H54 (cell line): ENCODE data around the gene DCTN2.
"Not testable (repeated sequence)": the region's sequence is repeated elsewhere in the genome, so short reads cannot be mapped to it uniquely, and the experiment has no call there.

ENCODE experiments used
- DNase-seq: peaks from one replicate; pipeline ENCODE4 v3.0.0; 2011; ENCODE audit warnings: low spot score, mixed read lengths; ENCODE audit not compliant: insufficient read length
- FAIRE-seq: peaks from 3 replicates; lab custom pipeline; 2011; peaks lifted over from hg19 to GRCh38; lab: Jason Lieb, UNC
- POLR2A ChIP-seq: IDR thresholded peaks from 2 replicates; pipeline ENCODE4 v1.6.1; 2011; ENCODE audit warnings: low read depth, mild to moderate bottlenecking, low read length

DCTN2 gene

DNA sequence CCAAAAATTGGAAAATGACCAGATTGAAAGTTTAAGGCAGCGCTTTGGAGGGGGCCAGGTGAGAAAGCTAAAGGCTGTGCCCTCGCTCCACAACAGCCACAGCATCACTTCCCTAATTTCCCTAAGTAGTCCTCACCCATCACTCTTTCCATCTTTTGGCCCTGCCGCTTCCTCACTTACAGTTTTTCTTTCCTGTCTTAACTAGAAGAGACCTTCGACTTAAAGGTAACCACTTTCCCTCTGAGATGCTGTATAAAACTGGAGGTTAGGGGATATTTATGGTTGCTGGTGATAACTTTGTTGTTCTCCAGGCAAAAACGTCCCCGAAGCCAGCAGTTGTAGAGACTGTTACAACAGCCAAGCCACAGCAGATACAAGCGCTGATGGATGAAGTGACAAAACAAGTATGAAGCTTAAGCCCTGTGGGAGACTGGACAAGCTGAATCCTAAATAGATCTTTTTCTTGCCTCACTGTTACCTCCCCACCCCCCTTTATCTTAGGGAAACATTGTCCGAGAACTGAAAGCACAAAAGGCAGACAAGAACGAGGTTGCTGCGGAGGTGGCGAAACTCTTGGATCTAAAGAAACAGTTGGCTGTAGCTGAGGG lies 31.0 kb downstream of the DCTN2 start:
- no peak for TF ChIP-seq POLR2A
- FAIRE-seq = no peak
- no peak for DNase-seq

DNA sequence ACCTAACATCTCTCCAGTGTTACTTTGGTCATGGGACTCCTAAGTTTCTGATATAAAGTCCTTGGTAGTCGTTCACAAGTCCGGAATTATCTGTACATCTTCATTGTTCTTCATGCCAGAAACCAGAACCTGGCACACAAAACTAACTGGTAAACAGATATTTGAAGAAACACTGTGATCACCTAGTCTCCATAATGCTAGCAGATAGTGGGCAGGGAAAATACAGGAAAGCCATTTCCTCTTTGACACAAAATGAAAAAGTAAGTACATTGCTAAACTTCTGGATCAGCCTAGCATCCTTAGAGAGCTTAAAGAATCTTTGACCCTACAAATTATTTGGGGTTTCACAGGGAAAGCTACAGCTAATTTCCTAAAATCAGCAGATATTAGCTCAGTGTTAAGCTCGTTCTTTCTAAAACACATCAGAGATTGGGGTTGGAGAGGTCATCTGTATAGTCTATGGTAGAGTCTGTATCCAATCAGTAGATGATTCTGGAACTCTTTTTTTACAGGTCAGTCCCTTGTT lies 31.5 kb downstream of the DCTN2 start:
- DNase-seq (no peak), FAIRE-seq (no peak)
- TF ChIP-seq POLR2A = no peak

DNA sequence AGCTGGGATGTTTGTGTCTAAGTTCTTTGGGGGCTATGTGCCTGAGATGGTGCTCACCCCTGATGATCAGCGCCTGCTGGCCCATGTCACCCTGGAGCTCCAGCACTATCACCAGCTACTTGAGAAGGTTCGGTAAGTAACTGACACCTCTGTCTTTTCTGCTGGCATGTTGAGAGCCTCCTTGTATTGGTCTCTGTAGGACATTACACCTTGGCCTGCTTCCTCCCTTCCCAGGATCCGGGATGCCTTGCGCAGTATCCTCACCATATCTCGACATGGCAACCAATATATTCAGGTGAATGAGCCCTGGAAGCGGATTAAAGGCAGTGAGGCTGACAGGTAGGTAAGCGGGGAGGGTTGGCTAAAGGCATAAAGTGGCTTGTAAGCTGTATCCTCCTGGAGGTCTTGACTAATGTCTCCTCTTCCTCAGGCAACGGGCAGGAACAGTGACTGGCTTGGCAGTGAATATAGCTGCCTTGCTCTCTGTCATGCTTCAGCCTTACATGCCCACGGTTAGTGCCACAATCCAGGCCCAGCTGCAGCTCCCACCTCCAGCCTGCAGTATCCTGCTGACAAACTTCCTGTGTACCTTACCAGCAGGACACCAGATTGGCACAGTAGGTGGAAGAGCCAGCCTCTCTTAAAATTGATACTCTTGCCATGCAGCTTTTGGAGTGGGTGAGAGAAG lies 32.1 kb downstream of the DCTN2 start:
- FAIRE-seq (no peak), DNase-seq (no peak)
- TF ChIP-seq POLR2A = no peak

DNA sequence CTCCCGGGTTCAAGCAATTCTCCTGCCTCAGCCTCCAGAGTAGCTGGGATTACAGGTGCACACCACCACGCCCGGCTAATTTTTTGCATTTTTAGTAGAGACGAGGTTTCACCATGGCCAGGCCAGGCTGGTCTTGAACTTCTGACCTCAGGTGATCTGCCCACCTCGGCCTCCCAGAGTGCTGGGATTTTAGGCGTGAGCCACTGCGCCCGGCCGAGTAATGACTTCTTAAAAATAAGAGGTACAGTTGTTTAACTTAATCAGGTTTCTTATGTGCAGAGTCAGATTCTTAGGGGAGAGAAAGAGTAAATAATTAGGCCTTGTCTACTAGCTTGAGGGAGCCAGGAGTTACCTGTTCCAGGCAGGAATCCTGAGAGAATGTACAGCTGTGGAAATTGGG lies 32.7 kb downstream of the DCTN2 start:
- DNase-seq, FAIRE-seq: not testable (repeated sequence)

DNA sequence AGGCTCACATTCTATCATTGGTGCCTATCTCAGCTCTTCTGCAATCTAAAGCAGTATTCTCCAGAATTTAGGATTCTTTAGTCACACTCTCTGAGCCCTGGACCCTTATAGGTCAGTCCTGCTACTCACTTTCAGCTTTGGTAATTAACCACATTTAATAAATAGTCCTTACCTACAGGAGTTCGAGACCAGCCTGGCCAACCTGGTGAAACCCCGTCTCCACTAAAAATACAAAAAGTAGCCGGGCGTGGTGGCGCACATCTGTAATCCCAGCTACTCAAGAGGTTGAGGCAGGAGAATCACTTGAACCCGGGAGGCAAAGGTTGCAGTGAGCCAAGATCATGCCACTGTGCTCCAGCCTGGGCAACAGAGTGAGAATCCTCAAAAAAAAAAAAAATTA lies 33.3 kb downstream of the DCTN2 start:
- FAIRE-seq, DNase-seq: not testable (repeated sequence)

DNA sequence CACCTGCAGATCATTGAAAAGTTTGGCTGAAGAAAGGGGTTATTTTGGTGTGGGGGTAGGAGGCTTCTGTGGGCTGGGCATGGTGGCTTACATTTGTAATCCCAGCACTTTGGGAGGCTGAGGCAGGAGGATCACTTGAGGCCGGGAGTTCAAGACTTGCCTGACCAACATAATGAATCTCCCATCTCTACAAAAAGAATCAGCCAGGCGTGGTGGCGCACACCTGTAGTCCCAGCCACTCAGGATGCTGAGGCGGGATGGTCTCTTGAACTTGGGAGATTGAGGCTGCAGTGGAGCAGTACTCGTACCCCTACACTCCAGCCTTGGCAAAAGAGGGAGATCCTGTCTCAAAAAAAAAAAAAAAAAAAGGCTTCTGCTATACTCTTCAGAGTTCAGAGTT lies 33.7 kb downstream of the DCTN2 start:
- TF ChIP-seq POLR2A = no peak
- DNase-seq = no peak
- no peak for FAIRE-seq

DNA sequence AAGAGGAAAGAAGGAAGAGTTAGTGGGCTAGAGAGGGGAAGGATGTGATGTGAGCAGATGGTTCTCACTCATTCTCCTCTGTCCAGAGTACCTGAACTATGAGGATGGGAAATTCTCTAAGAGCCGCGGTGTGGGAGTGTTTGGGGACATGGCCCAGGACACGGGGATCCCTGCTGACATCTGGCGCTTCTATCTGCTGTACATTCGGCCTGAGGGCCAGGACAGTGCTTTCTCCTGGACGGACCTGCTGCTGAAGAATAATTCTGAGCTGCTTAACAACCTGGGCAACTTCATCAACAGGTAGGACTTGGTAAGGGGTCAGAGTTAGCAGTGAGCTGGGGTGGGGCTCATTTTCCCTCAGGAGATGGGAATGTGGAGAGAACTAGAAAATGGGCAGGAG lies 34.3 kb downstream of the DCTN2 start:
- FAIRE-seq = no peak
- no peak for DNase-seq
- TF ChIP-seq POLR2A = no peak

DNA sequence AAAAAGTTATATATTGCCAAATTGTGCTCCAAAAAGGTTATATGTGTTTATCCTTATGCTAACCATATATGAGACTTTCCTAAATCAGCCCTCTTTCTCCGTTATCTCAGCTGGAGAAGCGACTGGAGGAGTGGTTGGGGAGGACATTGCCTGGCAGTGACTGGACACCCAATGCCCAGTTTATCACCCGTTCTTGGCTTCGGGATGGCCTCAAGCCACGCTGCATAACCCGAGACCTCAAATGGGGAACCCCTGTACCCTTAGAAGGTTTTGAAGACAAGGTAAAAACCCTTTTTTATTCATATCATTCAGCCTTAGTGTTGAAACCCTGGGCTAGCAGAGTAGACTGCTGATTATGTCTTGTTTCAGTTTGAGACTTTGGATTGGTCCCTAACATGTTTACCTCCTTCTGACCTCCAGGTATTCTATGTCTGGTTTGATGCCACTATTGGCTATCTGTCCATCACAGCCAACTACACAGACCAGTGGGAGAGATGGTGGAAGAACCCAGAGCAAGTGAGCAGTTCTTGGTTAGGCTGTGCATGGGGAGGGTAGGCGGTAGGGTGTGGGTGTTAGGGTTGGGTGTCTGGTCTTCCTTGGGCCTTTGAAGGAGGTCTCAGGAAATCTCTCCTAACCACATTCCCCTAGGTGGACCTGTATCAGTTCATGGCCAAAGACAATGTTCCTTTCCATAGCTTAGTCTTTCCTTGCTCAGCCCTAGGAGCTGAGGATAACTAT lies 35.2 kb downstream of the DCTN2 start:
- DNase-seq (no peak), FAIRE-seq (no peak)
- no peak for TF ChIP-seq POLR2A

DNA sequence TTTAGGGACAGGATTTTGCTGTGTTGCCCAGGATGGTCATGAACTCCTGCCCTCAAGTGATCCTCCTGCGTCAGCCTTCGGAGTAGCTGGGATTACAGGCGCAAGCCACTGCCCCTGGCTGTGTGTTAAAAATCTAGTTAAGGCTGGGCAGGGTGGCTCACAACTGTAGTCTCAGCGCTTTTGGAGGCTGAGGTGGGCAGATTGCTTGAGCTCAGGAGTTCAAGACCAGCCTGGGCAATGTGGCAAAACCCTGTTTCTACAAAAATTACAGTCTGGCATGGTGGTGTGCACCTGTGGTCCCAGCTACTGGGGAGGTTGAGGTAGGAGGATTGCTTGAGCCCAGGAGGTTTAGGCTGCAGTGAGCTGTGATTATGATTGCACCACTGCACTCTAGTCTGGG lies 35.8 kb downstream of the DCTN2 start:
- FAIRE-seq (no peak), DNase-seq (no peak)
- TF ChIP-seq POLR2A = no peak

DNA sequence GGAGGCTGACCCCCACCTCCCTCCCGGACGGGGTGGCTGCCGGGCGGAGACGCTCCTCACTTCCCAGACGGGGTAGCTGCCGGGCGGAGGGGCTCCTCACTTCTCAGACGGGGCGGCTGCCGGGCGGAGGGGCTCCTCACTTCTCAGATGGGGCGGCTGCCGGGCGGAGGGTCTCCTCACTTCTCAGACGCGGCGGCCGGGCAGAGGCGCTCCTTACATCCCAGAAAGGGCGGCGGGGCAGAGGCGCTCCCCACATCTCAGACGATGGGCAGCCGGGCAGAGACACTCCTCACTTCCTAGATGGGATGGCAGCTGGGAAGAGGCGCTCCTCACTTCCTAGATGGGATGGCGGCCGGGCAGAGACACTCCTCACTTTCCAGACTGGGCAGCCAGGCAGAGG lies 39.2 kb downstream of the DCTN2 start:
- not testable (repeated sequence) for FAIRE-seq, DNase-seq

DNA sequence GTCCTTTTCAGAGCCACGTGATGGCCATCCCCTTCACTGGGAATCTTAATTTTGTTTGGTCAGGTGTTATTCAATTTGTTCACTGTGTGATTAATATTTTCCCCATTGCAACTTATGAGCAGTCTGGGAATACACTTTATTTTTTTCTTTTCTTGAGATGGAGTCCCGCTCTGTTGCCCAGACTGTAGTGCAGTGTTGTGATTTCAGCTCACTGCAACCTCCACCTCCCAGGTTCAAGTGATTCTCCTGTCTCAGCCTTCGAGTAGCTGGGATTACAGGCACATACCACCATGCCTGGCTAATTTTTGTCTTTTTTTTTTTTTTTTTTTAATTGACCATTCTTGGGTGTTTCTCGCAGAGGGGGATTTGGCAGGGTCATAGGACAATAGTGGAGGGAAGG lies 40.5 kb downstream of the DCTN2 start:
- not testable (repeated sequence) for FAIRE-seq, DNase-seq

DNA sequence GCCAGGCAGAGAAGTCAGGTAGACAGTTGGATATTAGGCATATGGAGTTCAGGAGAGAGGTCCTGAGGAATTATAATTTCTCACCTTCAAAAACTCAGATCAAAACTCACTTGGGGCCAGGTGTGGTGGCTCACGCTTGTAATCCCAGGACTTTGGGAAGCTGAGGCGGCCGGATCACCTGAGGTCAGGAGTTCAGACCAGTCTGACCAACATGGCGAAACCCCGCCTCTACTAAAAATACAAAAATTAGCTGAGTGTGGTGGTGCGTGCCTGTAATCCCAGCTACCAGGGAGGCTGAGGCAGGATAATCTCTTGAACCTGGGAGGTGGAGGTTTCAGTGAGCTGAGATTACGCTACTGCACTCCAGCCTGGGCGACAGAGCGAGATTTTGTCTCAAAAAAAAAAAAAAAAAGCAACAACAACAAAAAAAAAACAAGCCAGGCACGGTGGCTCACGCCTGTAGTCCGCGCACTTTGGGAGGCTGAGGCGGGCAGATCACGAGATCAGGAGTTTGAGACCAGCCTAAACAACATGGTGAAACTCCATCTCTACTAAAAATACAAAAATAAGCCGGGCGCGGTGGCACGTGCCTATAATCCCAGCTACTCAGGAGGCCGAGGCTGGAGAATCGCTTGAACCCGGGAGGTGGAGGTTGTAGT lies 44.6 kb downstream of the DCTN2 start:
- not testable (repeated sequence) for DNase-seq, FAIRE-seq

DNA sequence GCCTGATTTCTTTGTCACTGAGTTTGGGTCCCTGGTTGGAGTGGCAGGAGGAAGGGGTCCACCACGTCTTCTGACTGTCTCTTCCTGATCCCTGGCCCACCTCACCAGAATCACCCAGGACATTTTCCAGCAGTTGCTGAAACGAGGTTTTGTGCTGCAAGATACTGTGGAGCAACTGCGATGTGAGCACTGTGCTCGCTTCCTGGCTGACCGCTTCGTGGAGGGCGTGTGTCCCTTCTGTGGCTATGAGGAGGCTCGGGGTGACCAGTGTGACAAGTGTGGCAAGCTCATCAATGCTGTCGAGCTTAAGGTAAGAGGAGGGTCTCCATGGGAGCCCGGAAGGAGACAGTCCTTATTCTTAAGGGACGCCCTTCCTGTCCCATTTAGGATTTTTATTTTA lies 46.8 kb downstream of the DCTN2 start:
- no peak for FAIRE-seq
- TF ChIP-seq POLR2A = no peak
- DNase-seq = no peak

DNA sequence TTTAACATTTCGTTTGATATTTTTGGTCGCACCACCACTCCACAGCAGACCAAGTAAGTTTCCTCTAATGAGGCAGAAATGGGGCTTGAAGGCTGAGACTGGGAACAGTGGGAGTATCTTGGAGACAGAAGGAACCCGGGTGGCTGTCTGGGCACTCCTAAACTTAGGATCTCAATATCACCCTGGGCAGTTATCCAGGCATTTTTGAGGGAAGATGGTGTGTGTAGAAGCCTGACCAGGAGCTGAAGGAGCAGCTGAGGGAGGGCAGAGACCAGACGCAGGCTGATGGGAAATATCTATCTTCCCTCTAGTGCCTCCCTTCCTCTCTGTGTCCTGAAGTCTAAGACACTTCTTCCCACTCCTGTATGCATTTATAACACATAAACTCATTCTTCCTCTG lies 48.4 kb downstream of the DCTN2 start:
- DNase-seq (no peak), FAIRE-seq (no peak)
- no peak for TF ChIP-seq POLR2A

DNA sequence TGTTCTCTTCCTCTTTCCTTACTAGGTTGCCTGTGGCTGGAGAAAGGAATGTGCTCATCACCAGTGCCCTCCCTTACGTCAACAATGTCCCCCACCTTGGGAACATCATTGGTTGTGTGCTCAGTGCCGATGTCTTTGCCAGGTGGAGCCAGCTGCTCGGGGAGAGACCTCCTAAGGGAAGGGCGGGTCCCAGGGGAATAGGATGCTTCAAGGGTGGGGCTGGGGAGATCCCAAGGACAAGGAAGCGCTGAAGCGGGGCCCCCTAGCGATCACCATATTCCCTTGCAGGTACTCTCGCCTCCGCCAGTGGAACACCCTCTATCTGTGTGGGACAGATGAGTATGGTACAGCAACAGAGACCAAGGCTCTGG lies 48.9 kb downstream of the DCTN2 start:
- TF ChIP-seq POLR2A = no peak
- DNase-seq = no peak
- FAIRE-seq = no peak
